GM12865 (cell line): Measurements from ENCODE around the gene ARMC6.

ENCODE experiments used
- DNase-seq: peaks from one replicate; pipeline ENCODE4 v3.0.0; 2010; ENCODE audit warnings: low read depth
- H3K4me3 ChIP-seq: 2 replicates; pipeline ENCODE4 v1.5.1; 2011; ENCODE audit warnings: mild to moderate bottlenecking, low read depth, low read length, control low read depth
- CTCF ChIP-seq: IDR thresholded peaks from 2 replicates; pipeline ENCODE4 v1.5.1; 2011; ENCODE audit warnings: low read length, control low read depth, low read depth, inconsistent platforms; ENCODE audit not compliant: insufficient read depth; ENCODE audit errors: missing control alignments

Gene ARMC6

DNA sequence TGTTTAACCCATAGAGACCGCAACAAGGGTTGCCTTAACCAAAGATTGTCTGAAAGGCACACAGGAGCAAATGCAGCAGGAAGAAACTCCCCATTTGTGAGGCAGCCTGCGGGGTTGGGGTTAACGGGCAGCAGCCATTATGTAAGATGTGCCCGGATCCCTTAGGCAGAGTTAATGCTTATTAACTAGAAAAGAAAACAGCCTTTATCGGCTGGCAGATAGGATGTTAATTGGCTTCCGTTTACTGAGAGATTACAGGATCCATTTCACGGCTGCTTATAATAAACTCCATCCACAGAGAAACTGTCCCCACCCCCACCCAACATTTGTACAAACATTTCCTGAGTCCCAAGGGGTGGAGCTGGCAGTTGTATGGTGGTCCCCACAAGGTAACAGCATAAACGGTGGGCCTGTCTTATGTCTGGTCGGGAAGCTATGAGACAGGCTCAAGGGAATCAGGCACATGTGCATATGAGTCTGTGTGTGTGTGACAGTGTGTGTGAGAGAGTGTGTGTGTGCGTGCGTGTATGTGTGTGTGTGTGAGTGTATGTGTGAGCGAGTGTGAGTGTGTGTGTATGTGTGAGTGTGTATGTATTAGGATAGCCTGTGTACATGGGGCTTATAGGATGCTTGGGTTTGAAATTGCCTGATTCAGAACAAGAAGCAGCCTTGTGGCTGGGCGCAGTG lies 40.9 kb downstream of the ARMC6 start:
- DNase-seq, result no peak
- no peak overlapping the region for H3K4me3 ChIP-seq
- TF ChIP-seq CTCF, result no peak

DNA sequence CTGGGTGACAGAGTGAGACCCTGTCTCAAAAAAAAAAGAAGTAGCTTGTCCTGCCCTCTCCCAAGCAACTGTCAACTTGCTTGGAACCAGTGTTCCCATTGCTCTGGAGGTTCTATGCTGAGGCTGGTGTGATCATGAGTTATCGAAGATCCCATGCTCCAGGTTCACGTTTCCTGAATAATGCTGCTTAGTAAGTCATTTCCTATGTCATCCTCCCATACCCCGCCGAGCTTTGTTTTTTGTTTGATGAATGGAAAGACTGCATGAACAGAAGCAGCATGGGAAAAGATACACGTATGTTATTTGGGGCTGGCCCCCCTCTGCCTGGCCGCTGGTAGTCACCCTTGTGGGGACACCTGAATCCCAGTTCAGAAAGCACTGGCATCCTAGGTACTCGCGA lies 41.7 kb downstream of the ARMC6 start:
- no peak for DNase-seq
- no peak for TF ChIP-seq CTCF
- no peak overlapping the region for H3K4me3 ChIP-seq

DNA sequence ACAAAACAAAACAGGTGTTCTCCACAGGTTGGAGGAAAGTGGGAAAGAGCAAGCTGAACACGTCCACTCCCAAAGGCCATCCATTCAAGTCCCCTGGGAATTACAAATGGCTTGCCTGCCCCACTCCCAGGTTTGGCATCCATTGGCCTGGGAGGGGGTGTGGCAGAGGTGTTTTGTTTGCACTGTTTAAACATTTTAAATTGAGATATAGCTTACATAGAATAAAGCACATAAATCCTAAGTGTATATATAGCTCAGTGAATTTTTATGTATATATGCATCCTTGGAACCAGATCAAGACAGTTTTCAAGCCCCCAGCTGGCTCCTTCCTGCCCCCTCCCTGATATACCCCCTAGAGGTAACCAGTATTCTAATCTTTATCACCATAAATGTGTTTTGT lies 43.1 kb downstream of the ARMC6 start:
- DNase-seq, result no peak
- no peak overlapping the region for H3K4me3 ChIP-seq
- no peak for TF ChIP-seq CTCF

DNA sequence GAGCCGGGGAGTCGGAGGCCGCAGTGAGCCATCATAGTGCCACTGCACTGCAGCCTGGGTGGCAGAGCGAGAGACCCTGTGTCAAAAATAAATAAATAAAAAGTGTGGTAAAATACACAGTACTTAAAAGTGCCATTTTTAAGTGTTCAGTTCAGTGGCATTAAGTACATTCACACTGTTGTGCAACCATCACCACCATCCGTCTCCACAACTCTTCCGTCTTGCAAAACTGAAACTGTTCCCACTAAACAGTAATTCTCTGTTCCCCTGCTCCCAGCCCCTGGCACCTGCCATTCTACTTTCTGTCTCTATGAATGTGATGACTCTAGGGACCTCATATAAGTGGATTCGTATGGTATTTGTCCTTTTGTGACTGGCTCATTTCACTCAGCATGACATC lies 43.7 kb downstream of the ARMC6 start:
- TF ChIP-seq CTCF, result no peak
- H3K4me3 ChIP-seq, result no peak overlapping the region
- no peak for DNase-seq

- H3K4me3 ChIP-seq, result no peak overlapping the region
- TF ChIP-seq CTCF, result no peak
- no peak for DNase-seq
Measured at GRCh38 chr19:19078801-19079200, 45.4 kb downstream of the ARMC6 start.

DNA sequence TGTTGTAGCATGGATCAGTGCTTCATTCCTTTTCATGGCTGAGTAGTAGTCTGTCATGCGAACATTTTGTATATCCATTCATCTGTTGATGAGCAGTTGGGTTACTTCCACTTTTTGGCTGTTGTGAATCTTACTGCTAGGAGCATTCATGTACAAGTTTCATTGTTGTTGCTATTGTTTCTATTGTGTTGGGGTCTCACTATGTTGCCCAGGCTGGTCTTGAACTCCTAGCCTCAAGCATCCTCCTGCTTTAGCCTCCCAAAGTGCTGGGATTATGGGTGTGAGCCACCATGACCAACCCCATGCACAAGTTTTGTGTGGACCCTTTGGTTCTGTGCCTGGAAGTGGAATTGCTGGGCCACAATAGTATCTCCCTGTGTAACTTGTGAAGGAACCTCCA lies 46.2 kb downstream of the ARMC6 start:
- DNase-seq, result no peak
- H3K4me3 ChIP-seq, result no peak overlapping the region
- TF ChIP-seq CTCF, result no peak

DNA sequence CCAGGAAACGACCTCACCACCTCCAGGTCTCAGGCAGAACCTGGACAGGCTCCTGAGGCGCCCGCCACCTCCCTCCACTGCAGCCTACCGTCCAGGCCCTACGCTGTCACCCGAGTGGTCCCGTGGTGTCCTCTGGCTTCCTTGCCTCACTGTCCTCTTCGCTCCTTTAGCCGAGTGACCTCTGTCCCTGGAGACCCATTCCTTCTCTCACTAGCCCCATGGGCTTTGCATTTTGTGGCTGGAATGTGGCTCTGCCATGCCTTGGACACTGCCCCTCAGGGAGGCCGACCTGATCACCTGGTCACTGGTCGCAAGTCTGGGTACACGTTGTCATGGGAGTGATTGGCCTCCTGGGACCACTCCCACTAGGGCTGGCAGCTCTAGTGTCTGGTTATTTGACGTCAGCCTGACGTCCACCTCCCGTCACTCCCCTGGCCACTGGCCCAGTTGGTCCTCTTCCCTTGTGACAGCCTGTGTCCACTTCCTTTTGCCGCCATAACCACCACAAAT lies 48.3 kb downstream of the ARMC6 start:
- TF ChIP-seq CTCF, result no peak
- no peak for DNase-seq

More for the DNA sequence above, 48.3 kb downstream of the ARMC6 start:
- H3K4me3 ChIP-seq, result no peak overlapping the region
